Neuron (in vitro differentiated cells): Measurements from ENCODE around the gene TRERF1.

Experiments used
- H2AFZ ChIP-seq: one replicate; pipeline ENCODE4 v1.6.1; 2013; ENCODE audit warnings: low read depth, mild to moderate bottlenecking, inconsistent platforms, low read length, moderate library complexity
- H3K27me3 ChIP-seq: one replicate; pipeline ENCODE4 v1.6.1; 2013; ENCODE audit warnings: low read length; ENCODE audit not compliant: insufficient read depth
- H3K36me3 ChIP-seq: one replicate; pipeline ENCODE4 v1.6.1; 2013; ENCODE audit warnings: low read length; ENCODE audit not compliant: insufficient read depth
- H3K4me1 ChIP-seq: one replicate; pipeline ENCODE4 v1.6.1; 2013; ENCODE audit warnings: low read length; ENCODE audit not compliant: insufficient read depth
- H3K4me3 ChIP-seq: 2 replicates; pipeline ENCODE4 v1.5.1; 2013; ENCODE audit warnings: mild to moderate bottlenecking, low read length, moderate library complexity
- H3K9me3 ChIP-seq: one replicate; pipeline ENCODE4 v1.6.1; 2013; ENCODE audit warnings: low read length

TRERF1 gene

DNA sequence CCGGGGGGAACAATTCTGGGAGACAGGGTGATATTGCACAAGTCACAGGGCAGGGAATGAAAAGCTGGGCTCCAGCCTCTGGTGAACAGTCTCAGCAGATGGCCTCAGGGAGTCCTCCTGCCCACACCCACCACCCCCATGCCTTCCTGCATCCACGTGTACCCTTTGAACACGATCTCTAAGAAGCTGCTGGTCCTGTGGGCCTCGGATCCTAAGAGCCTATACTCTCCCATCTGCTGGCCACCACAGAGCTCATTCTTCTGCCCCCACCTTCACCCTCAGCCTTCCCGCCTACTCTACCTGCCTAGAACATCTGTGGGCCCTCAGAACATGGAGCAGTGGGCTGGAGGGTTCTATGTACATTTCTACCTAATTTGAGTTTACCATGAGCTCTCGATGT lies 60.3 kb downstream of the TRERF1 start:
- Histone ChIP-seq H3K36me3 (no peaks in the 10 kb centered on the region), H2AFZ (no peak overlapping the region), H3K27me3 (no peaks in the 10 kb centered on the region), H3K9me3 (peaks cover 4% of the 10 kb centered on the region), H3K4me1 (peaks cover 8% of the 10 kb centered on the region), H3K4me3 (no peak overlapping the region)

DNA sequence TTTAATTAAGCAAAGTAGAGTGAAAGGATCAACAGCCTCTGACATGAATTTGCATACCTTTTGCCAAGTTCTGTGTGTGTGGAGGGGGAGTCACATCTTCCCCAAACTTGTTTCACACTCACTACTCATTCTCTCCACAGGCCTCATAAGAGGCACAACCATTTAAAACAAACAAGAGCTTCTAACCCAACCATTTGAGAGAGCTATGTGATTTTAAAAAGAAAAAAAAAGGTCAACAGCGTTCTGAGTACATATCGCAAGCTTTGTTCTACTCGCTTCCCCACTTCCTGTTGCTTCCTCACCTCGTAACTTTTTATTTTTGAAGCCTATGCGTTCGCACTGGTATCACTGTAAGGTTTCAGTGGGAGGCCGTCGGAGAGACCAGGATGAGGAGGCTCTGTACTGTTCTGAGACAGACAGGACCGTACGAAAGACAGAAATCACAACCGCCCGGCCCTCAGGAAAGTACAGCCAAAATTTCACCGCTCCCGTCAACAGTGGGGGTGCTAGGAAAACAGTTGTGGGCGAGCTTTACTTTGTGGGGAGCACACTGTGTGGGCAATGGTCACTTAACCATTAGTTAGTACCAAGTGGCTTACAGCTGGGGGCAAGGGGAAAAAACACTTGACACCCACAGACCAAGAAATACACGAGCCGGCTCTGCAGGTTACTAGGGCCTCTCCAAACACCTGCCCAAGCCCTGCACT lies 61.3 kb downstream of the TRERF1 start:
- no peaks in the 10 kb centered on the region for H3K27me3 ChIP-seq
- no peaks in the 10 kb centered on the region for H3K36me3 ChIP-seq
- H3K4me1 ChIP-seq: peaks cover 8% of the 10 kb centered on the region
- H2AFZ ChIP-seq: no peak overlapping the region
- peaks cover 4% of the 10 kb centered on the region for H3K9me3 ChIP-seq
- H3K4me3 ChIP-seq: no peak overlapping the region

DNA sequence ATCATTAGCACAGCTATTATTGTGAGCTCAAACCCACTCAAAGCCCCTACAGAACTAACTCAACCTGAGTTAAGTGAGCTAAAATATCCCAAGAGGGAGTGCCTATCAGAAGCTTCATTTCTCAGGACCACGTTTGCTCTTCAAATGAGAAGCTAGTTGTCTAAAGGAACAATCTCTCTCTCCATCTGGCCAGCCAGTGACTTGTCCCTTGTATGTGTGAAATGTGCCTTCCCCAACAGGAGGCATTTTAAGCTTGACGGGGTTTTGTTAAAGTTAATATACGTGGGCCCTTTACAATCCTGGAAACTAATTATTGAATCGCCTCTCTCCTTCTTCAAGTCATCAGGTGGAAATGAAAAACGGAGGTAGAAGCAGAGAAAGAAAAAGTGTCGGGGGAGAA lies 62.0 kb downstream of the TRERF1 start:
- Histone ChIP-seq H2AFZ (no peak overlapping the region), H3K4me1 (peaks cover 8% of the 10 kb centered on the region), H3K4me3 (no peak overlapping the region), H3K9me3 (peaks cover 4% of the 10 kb centered on the region), H3K36me3 (no peaks in the 10 kb centered on the region), H3K27me3 (no peaks in the 10 kb centered on the region)

GRCh38 chr6:42388046-42388445 lies 63.7 kb downstream of the TRERF1 start:
- H3K27me3 ChIP-seq: no peaks in the 10 kb centered on the region
- H3K4me1 ChIP-seq: peaks cover 2% of the 10 kb centered on the region

DNA sequence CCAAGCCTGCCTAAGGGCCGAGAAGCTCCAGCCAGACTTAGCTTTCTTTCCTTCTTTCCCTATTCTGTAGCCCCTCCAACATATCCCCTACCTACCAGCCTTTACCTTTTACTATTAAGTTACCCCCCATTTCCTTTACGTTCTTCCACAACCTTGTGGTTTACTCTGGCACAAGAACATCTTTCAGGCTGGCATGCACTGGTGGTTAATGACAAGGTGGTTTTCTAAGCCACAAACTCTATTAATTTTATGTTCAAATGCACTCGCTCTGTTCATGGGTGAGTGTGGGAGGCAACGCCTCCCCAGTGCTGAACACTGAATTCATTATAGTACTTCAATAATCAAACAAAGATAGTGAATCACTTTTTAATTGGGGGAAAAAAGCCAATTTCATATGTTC lies 64.4 kb downstream of the TRERF1 start:
- Histone ChIP-seq H3K9me3 (peaks cover 4% of the 10 kb centered on the region), H3K27me3 (no peaks in the 10 kb centered on the region), H3K4me3 (no peak overlapping the region), H3K4me1 (no peaks in the 10 kb centered on the region), H2AFZ (no peak overlapping the region), H3K36me3 (no peaks in the 10 kb centered on the region)

More at GRCh38 chr6:42388046-42388445, 63.7 kb downstream of the TRERF1 start:
- no peak overlapping the region for H3K4me3 ChIP-seq
- no peaks in the 10 kb centered on the region for H3K36me3 ChIP-seq
- no peak overlapping the region for H2AFZ ChIP-seq
- peaks cover 4% of the 10 kb centered on the region for H3K9me3 ChIP-seq

DNA sequence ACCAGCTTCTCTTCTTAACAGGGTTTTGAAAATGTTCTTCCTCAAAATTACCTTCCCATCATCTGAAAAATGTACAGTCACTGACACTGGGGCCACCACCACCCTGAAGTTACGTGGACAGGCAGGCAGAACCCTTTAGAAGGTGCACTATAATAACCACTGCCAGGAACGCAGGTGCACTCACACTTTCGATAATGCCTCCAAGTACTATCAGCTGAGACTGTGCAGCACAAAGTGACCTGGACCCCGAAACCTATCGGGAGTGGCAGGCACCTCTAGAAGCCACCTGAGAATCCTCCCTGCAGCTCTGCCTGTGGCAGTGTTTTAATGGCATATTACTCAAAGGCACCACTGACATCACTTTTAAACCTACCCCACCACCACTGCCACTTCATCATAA lies 66.4 kb downstream of the TRERF1 start:
- Histone ChIP-seq H3K4me3 (no peak overlapping the region), H3K9me3 (no peaks in the 10 kb centered on the region), H3K27me3 (no peaks in the 10 kb centered on the region), H3K4me1 (no peaks in the 10 kb centered on the region), H3K36me3 (no peaks in the 10 kb centered on the region), H2AFZ (no peak overlapping the region)

GRCh38 chr6:42383421-42384205 lies 68.1 kb downstream of the TRERF1 start:
- H3K27me3 ChIP-seq: no peaks in the 10 kb centered on the region
- no peak overlapping the region for H2AFZ ChIP-seq
- H3K4me3 ChIP-seq: no peak overlapping the region
- no peaks in the 10 kb centered on the region for H3K36me3 ChIP-seq
- no peaks in the 10 kb centered on the region for H3K4me1 ChIP-seq
- H3K9me3 ChIP-seq: no peaks in the 10 kb centered on the region

DNA sequence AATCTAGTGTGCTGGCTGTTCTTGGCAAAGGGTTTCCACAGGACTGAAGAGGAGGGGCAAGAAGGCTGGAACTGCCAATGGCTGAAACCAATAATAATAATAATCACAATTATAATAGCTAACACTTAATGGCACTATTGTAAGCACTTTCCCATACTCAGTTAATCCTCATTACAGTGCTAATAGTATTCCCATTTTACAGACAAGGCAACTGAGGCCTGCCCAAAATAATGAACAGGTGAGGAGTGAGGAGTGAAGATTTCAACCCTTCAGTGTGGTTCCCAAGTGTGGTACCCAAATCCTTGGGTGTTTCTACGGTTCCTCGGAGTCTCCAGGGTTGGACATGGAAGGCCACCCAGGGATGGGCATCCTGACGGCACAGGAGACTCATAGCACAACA lies 69.9 kb downstream of the TRERF1 start:
- Histone ChIP-seq H2AFZ (no peak overlapping the region), H3K4me1 (no peaks in the 10 kb centered on the region), H3K36me3 (no peaks in the 10 kb centered on the region), H3K27me3 (no peaks in the 10 kb centered on the region), H3K4me3 (no peak overlapping the region), H3K9me3 (no peaks in the 10 kb centered on the region)

DNA sequence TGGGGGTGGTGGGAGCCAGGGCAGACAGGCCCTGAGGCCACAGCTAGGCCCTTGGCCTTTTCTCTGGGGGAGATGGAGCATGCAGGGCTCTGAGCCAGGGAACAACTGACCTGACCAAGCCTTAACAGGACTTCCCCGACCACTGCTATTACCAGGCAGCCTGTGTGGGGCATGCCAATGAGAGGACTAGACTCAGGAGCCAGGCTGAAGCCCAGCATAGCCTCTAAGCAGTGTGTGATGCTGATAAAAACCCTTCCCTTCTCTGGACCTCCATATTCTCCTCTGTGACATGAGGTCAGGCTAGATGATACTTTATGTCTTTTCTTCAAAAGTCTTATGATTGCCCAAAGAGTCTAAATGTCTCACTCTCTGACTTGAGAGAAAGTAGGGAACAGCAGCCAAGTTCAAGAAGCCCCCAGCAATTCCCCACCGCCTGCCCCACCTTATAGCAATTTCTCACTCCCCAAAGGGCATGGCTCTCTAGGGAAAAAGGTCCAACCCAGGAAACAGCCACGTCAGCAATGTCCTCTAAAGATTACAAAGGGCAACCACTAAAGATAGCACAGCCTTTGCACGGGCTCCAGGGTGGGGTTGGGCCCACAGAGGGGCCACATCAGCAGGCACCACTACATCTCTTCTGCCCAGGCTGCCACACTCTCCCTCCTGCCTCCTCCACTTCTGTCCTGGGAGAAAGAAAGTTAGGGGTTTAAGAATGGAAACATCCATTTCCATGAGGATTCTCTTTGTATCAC lies 71.3 kb downstream of the TRERF1 start:
- no peaks in the 10 kb centered on the region for H3K9me3 ChIP-seq
- H3K4me1 ChIP-seq: no peaks in the 10 kb centered on the region
- no peak overlapping the region for H3K4me3 ChIP-seq
- H2AFZ ChIP-seq: no peak overlapping the region
- no peaks in the 10 kb centered on the region for H3K36me3 ChIP-seq
- no peaks in the 10 kb centered on the region for H3K27me3 ChIP-seq

- Histone ChIP-seq H3K4me1 (no peaks in the 10 kb centered on the region), H2AFZ (no peak overlapping the region), H3K36me3 (no peaks in the 10 kb centered on the region), H3K4me3 (no peak overlapping the region), H3K9me3 (no peaks in the 10 kb centered on the region), H3K27me3 (no peaks in the 10 kb centered on the region)
These were observed 73.2 kb downstream of the TRERF1 start for GRCh38 chr6:42378536-42378935.

DNA sequence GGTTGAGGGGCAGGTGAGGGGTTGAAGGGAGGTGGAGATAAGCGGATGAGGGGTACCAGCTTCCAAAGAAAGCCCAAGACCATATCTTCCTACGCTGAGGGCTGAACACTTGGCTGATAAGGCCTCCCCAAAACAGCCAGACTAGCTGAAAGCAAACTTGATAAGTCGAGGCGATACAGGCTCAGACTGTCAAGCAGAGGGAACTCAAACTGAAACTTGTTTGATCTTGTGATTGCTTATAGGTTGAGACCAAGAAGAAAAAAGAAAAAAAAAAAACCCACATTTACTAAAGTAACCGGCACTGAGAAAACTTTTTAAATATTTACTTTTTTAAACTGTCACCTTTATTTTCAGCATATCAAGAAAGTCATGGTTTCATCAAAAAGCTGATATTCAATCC lies 73.6 kb downstream of the TRERF1 start:
- Histone ChIP-seq H3K4me1 (no peaks in the 10 kb centered on the region), H3K36me3 (no peaks in the 10 kb centered on the region)

GRCh38 chr6:42375007-42375635 lies 76.6 kb downstream of the TRERF1 start:
- no peaks in the 10 kb centered on the region for H3K36me3 ChIP-seq
- H3K4me3 ChIP-seq: no peak overlapping the region
- H3K27me3 ChIP-seq: no peaks in the 10 kb centered on the region
- H3K4me1 ChIP-seq: no peaks in the 10 kb centered on the region
- H3K9me3 ChIP-seq: no peaks in the 10 kb centered on the region
- H2AFZ ChIP-seq: no peak overlapping the region

More for the DNA sequence above, 73.6 kb downstream of the TRERF1 start:
- no peak overlapping the region for H2AFZ ChIP-seq
- H3K27me3 ChIP-seq: no peaks in the 10 kb centered on the region
- no peaks in the 10 kb centered on the region for H3K9me3 ChIP-seq
- no peak overlapping the region for H3K4me3 ChIP-seq
